Hepatocyte (in vitro differentiated cells): ENCODE measurements around the gene GALE. TPM values are rescaled to one million over a fixed set of nuclear protein-coding genes. Genes with fewer than 3 reads are reported as not detected.

ENCODE experiments used
- DNase-seq: peaks from one replicate; pipeline ENCODE4 v3.0.0-alpha.2; 2016; ENCODE audit warnings: low spot score
- H2AFZ ChIP-seq: fragments of 200-600 bp; sonication (generic); 2 replicates; pipeline ENCODE4 v1.6.0; 2016; ENCODE audit warnings: antibody characterized with exemption, mild to moderate bottlenecking
- H3K27ac ChIP-seq: fragments of 200-600 bp; sonication (generic); 2 replicates; pipeline ENCODE4 v1.5.1; 2016; ENCODE audit warnings: mild to moderate bottlenecking
- H3K27me3 ChIP-seq: fragments of 200-600 bp; sonication (generic); 2 replicates; pipeline ENCODE4 v1.6.1; 2016
- H3K36me3 ChIP-seq: fragments of 200-600 bp; sonication (generic); replicated peaks from 2 replicates; pipeline ENCODE4 v1.5.1; 2016; ENCODE audit warnings: low read depth; ENCODE audit not compliant: insufficient read depth
- H3K4me1 ChIP-seq: fragments of 200-600 bp; sonication (generic); 2 replicates; pipeline ENCODE4 v1.5.1; 2016; ENCODE audit warnings: mild to moderate bottlenecking, moderate library complexity; ENCODE audit not compliant: insufficient read depth
- H3K4me2 ChIP-seq: fragments of 200-600 bp; sonication (generic); 2 replicates; pipeline ENCODE4 v1.6.0; 2016
- H3K4me3 ChIP-seq: fragments of 200-600 bp; sonication (generic); 2 replicates; pipeline ENCODE4 v1.5.1; 2016; ENCODE audit warnings: mild to moderate bottlenecking
- H3K79me2 ChIP-seq: fragments of 200-600 bp; sonication (generic); 2 replicates; pipeline ENCODE4 v1.6.0; 2017; ENCODE audit warnings: mild to moderate bottlenecking
- H3K9me2 ChIP-seq: fragments of 200-600 bp; sonication (generic); replicated peaks from 2 replicates; pipeline ENCODE4 v1.6.0; 2017; ENCODE audit warnings: mild to moderate bottlenecking; ENCODE audit not compliant: insufficient read depth
- H3K9me3 ChIP-seq: fragments of 200-600 bp; sonication (generic); 2 replicates; pipeline ENCODE4 v1.5.1; 2016; ENCODE audit warnings: low read depth, mild to moderate bottlenecking
- H4K20me1 ChIP-seq: fragments of 200-600 bp; sonication (generic); 2 replicates; pipeline ENCODE4 v1.6.0; 2016; ENCODE audit warnings: mild to moderate bottlenecking; ENCODE audit not compliant: insufficient read depth, poor library complexity, severe bottlenecking
- CTCF ChIP-seq: fragments of 200-600 bp; sonication (generic); IDR thresholded peaks from 2 replicates; pipeline ENCODE4 v1.5.1; 2016; ENCODE audit warnings: antibody characterized with exemption, mild to moderate bottlenecking; ENCODE audit not compliant: poor library complexity
- EZH2 ChIP-seq: fragments of 200-600 bp; sonication (generic); IDR thresholded peaks from 2 replicates; pipeline ENCODE4 v1.6.1; 2016; ENCODE audit warnings: antibody characterized with exemption, mild to moderate bottlenecking, borderline replicate concordance
- EZH2phosphoT487 ChIP-seq: fragments of 200-600 bp; sonication (generic); IDR thresholded peaks from one replicate; pipeline ENCODE4 v1.6.1; 2018; ENCODE audit warnings: antibody characterized with exemption, mild to moderate bottlenecking, low read depth, moderate library complexity; ENCODE audit not compliant: unreplicated experiment, severe bottlenecking
- WGBS: methylation state at CpG from one replicate; pipeline ENCODE4 v1.1.6; 2016; ENCODE audit warnings: low lambda C conversion rate; ENCODE audit errors: missing lambda C conversion rate; 5-methylcytosine and 5-hydroxymethylcytosine counted together
- polyA plus RNA-seq: library from polyadenylated mRNA; unstranded; fragments of >200 nt; fragmentation: Nextera tagmentation; extraction: Ambion mirVana; gene quantifications from 2 replicates; pipeline ENCODE4 v1.2.1, GENCODE V29; 2016
- total RNA-seq: library from RNA; depleted of rRNA; stranded (reverse); fragments of >200 nt; gene quantifications from 2 replicates; pipeline ENCODE4 v1.2.3, GENCODE V29; 2014

Gene GALE
- total and polyA plus RNA-seq, 2 experiments from 2014 or later: 89.9 to 114 TPM

GRCh38 chr1:23776217-23776616 lies 24.3 kb downstream of the GALE start:
- H3K27ac ChIP-seq: peak overlapping the region; percentile 94
- peaks cover 17% of the 10 kb centered on the region for H3K4me1 ChIP-seq
- no peak for DNase-seq
- H3K4me2 ChIP-seq: no peak overlapping the region
- peaks cover 54% of the 10 kb centered on the region for H3K79me2 ChIP-seq
- no peaks in the 10 kb centered on the region for H3K9me3 ChIP-seq
- no peak overlapping the region for H2AFZ ChIP-seq
- H3K27me3 ChIP-seq: no peaks in the 10 kb centered on the region
- H3K36me3 ChIP-seq: no peaks in the 10 kb centered on the region
- no peaks in the 10 kb centered on the region for H3K9me2 ChIP-seq
- TF ChIP-seq EZH2 (no peak), EZH2phosphoT487 (no peak), CTCF (no peak)
- peaks cover 7% of the 10 kb centered on the region for H4K20me1 ChIP-seq
- 71% methylated on average over 2 of the region's 2 CpGs for WGBS
- no peak overlapping the region for H3K4me3 ChIP-seq

GRCh38 chr1:23774174-23774880 lies 26.2 kb downstream of the GALE start:
- Histone ChIP-seq H3K9me3 (no peaks in the 10 kb centered on the region), H3K79me2 (peaks cover 36% of the 10 kb centered on the region), H2AFZ (no peak overlapping the region), H3K4me3 (no peak overlapping the region), H3K4me1 (peaks cover 12% of the 10 kb centered on the region), H3K27me3 (no peaks in the 10 kb centered on the region), H3K36me3 (no peaks in the 10 kb centered on the region), H3K9me2 (no peaks in the 10 kb centered on the region), H3K4me2 (no peak overlapping the region), H3K27ac (no peak overlapping the region), H4K20me1 (peaks cover 3% of the 10 kb centered on the region)
- WGBS: 90% methylated on average over 6 of the region's 6 CpGs
- no peak for DNase-seq
- TF ChIP-seq EZH2 (no peak), CTCF (no peak), EZH2phosphoT487 (no peak)

GRCh38 chr1:23772854-23773242 lies 27.7 kb downstream of the GALE start:
- no peak overlapping the region for H3K4me3 ChIP-seq
- H3K4me1 ChIP-seq: peaks cover 9% of the 10 kb centered on the region
- H3K36me3 ChIP-seq: no peaks in the 10 kb centered on the region
- H3K9me2 ChIP-seq: no peaks in the 10 kb centered on the region
- no peak for DNase-seq
- TF ChIP-seq EZH2 (no peak), CTCF (no peak), EZH2phosphoT487 (no peak)
- no peaks in the 10 kb centered on the region for H3K27me3 ChIP-seq
- H2AFZ ChIP-seq: no peak overlapping the region
- no peak overlapping the region for H3K27ac ChIP-seq
- no peaks in the 10 kb centered on the region for H4K20me1 ChIP-seq
- 91% methylated on average over 10 of the region's 10 CpGs for WGBS
- H3K4me2 ChIP-seq: no peak overlapping the region
- H3K79me2 ChIP-seq: peaks cover 26% of the 10 kb centered on the region
- H3K9me3 ChIP-seq: no peaks in the 10 kb centered on the region
